ENCODE measurements around the gene TRAPPC14.
A peak's percentile ranks its signal among the peaks of the same experiment; 100 is the strongest.
"Not testable (repeated sequence)": the region's sequence is repeated elsewhere in the genome, so short reads cannot be mapped to it uniquely, and the experiment has no call there.

TRAPPC14 gene, protein sequence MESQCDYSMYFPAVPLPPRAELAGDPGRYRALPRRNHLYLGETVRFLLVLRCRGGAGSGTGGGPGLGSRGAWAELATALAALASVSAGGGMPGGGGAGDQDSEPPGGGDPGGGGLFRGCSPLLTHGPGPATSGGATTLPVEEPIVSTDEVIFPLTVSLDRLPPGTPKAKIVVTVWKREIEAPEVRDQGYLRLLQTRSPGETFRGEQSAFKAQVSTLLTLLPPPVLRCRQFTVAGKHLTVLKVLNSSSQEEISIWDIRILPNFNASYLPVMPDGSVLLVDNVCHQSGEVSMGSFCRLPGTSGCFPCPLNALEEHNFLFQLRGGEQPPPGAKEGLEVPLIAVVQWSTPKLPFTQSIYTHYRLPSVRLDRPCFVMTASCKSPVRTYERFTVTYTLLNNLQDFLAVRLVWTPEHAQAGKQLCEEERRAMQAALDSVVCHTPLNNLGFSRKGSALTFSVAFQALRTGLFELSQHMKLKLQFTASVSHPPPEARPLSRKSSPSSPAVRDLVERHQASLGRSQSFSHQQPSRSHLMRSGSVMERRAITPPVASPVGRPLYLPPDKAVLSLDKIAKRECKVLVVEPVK

DNA sequence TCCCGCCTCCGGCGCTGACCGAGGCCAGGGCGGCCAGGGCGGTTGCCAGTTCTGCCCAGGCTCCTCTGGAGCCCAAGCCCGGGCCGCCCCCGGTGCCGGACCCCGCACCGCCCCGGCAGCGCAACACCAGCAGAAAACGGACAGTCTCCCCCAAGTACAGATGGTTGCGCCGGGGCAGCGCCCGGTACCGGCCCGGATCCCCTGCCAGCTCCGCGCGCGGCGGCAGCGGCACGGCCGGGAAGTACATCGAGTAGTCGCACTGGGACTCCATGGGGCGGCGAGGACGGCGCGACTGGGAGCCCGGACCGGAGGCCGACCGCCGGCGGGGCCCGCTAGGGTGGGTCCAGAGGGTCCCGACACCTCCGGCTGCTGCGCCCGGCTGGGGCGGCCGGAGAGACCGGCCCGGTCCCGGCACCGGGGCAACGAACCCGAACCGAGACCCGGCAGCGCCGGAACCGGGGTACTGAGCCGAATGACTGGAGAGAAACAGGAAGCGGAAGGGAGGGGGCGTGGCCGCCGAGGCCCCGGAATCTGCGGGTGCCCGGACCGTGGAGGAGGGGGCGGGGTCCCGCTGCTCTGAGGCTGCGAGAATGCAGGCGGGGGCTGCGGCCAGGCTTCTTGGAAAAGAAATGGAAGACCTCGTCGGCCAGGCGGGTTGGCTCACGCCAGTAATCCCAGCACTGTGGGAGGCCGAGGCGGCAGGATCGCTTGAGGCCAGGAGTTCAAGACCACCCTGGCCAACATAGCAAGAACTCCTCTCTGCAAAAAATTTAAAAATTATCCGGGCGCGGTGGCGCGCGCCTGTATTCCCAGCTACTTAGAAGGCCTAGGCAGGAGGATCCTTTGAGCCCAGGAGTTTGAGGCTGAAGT lies at the start of gene TRAPPC14:
Gene TRAPPC14 (minus strand): TSS at position 495 of the 870 bp plus-strand sequence. CDS start 224 bp downstream, at position 271.
- DNase-seq (ENCODE audit: low read depth), result peak; percentile 87

DNA sequence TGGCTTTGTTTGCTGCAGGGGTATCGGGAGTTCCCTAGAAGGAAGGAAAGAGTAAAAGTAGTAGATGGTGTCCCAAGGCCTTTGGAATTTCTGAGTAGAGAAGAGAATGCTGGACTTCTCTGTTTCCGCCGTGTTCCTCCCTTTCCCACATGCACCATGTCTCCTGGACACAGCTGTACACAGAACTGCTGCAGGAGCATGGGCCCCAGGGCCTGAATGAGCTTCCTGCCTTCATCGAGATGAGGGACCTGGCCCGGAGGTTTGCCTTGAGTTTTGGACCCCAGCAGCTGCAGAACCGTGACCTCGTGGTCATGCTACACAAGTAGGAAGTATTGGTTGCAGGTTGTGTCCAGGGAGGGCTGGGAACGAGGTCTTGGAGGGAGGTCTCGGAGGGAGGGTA lies 45.9 kb upstream of the TRAPPC14 start:
- no peak for DNase-seq (ENCODE audit: low read depth)

DNA sequence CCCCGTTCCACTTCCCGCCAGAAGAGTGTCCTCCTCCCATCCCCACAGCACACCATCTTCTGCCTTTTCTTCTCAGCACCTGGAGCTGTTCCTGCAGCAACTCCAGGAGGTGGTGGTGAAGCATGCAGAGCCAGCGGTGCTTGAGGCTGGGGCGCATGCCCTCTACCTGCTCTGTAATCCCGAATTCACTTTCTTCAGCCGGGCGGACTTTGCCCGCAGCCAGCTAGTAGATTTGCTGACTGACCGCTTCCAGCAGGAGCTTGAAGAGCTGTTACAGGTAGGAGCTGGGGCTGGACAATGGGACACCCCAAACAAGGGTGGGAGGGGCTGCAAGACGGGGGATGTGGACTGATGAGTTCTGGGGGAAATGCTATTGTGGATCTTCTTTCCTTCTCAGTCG lies 42.2 kb upstream of the TRAPPC14 start:
- no peak for DNase-seq (ENCODE audit: low read depth)

DNA sequence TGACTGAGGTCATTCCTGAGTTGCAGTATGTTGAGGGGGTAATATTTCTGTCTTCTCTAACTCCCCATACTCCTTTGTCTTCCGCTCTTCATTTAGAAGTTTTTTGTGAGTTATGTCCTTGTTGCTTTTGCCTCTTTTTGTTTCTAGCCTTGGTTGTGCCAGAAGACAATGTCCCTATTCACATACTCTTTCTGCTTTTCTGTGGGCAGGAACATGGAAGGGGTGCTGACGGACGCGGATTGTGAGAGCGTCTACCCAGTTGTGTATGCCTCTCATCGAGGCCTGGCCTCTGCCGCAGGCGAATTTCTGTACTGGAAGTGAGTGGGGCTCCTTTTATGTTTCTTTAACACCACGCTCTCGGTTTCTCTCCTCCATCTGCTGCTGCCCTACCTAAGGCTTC lies 39.7 kb upstream of the TRAPPC14 start:
- no peak for DNase-seq (ENCODE audit: low read depth)

DNA sequence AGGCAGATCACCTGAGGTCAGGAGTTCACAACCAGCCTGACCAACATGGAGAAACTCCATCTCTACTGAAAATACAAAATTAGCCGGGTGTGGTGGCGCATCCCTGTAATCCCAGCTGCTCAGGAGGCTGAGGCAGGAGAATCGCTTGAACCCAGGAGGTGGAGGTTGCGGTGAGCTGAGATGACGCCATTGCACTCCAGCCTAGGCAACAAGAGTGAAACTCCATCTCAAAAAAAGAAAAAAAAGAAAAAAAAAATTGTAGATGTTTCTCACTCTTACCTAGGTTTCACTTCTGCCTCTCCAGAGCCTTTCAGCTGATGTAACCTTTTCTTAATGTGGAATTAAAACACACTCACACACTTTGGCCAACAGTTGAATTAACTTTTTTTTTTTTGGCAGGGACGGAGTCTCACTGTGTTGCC lies 37.4 kb upstream of the TRAPPC14 start:
- DNase-seq (ENCODE audit: low read depth), result not testable (repeated sequence)

DNA sequence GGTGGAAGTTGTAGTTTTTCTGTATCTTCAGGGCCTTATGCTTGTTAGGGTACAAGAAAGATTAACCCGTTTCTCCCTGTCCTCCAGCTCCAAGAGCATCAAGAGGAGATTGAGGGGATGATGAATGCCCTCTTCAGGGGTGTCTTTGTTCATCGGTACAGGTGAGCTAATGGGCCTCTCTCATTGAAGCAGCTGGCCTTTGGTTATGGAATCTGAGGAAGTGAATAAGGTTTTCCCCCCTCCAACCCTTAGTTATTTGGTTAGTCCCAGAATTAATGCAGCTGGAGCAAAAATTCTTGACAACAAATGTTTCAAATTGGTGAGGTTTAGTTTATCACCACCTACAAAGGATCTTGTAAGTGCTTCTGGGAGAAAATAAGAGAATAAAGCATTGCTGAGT lies 36.7 kb upstream of the TRAPPC14 start:
- DNase-seq (ENCODE audit: low read depth), result no peak

DNA sequence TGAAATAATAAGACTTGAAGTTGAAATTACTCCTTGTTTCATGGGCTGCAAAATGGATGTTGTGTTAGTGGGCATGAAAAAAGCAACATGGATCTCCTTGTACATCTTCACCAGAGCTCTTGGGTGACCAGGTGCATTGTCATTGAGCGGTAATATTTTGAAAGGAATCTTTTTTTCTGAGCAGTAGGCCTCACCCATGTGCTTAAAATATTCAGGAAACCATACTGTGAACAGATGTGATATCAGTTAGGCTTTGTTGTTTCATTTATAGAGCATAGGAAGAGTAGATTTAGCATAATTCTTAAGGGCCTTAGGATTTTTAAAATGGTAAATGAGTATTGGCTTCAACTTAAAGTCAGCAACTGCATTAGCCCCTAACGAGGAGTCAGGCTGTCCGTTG lies 34.4 kb upstream of the TRAPPC14 start:
- no peak for DNase-seq (ENCODE audit: low read depth)

DNA sequence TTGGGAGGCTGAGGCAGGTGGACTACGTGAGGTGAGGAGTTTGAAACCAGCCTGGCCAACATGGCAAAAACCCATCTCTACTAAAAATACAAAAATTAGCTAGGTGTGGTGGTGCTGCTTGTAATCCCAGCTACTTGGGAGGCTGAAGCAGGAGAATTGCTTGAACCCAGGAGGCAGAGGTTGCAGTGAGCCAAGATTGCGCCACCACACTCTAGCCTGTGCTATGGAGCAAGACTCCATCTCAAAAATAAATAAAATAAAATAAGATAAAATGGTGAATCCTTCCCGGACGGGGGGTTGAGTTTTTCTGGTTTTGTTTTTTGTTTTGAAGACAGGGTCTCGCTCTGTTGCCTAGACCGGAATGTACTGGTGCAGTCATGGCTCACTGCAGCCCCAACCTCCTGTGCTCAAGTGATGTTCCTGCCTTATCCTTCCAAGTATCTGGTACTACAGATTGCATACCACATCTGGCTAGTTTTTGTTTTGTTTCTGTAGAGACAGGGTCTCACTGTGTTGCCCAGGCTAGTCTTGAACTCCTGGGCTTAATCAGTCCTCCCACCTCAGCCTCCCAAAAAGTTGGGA lies 33.8 kb upstream of the TRAPPC14 start:
- not testable (repeated sequence) for DNase-seq (ENCODE audit: low read depth)

DNA sequence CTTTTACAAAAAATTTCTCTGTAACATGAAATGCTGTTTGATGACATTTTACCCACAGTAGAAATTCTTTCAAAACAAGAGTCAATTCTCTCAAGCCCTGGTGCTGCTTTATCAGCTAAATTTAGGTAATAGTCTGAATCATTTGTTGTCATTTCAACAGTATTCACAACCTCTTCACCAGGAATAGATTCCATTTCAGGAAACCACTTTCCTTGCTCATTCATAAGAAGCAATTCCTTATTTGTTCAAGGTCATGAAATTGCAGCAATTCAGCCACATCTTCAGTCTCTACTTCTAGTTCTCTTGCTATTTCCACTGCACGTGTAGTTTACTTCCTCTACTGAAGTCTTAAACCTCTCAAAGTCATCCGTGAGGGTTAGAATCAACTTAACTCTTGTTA lies 33.3 kb upstream of the TRAPPC14 start:
- no peak for DNase-seq (ENCODE audit: low read depth)

DNA sequence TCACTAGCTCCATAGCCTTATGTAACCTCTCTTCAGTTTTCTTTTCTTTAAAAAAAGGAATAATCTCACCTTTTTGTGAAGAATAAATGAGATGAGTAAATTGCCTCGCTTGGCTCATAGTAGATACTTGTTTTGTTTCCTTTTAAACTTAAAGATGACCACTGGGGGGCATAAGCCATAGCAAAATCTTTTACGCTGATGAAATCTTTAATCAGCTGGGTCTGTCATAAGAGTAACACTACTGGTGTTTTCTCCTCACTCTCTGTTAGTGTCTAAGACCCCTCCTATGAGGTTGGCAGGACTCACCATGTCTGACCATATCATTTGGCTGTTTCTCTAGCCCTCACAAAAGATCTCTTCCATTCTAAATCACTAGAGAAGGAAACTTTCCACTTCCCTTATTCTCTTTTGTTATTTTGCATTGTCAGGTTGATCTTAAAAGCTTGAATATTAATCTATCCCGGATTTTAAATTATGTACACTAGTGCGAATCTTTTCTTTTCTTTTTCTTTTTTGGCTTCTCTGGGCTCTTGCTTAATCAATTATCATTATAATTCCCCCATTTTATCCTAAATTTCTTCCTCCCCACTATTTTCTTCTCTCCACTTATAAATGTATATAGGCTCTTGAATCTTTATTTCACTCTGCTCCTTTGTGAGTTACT lies 31.7 kb upstream of the TRAPPC14 start:
- no peak for DNase-seq (ENCODE audit: low read depth)

DNA sequence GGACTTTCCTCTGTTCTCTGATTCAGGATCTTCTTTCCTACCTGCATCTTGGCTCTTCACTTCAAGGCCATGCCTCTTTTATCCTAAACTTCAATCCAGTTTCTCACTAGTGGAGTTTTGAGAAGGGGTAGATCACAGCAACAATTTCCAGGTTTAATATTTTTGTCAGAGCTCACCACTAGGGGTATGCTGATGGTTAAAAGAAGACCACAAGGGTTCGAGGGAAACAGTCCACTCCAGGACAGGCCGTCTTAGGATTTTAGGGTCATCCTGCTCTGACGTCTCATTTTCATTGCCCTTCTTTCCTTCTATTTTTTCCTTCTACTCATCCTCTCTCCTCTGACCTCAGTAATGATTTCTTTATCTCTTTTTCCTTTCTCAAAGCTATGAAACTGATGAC lies 30.5 kb upstream of the TRAPPC14 start:
- no peak for DNase-seq (ENCODE audit: low read depth)

DNA sequence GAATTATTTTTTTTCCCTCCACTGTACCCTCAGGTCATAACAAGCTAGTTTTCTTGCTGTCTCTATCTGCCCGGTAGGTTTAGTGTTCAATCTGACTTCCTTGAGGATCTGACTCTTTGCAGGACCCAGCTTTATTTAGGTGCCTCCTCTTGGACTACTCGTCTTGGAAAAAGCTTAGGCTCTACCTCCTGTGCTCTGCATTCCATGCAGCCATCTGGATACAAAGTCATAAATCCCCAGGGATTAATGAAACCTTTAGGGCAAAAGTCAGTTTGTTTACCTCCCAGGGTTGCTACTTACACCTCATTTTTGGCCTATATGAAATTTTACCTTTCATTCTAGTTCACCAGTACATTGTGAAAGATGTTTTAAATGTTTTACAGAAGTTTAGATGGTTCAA lies 27.2 kb upstream of the TRAPPC14 start:
- no peak for DNase-seq (ENCODE audit: low read depth)

DNA sequence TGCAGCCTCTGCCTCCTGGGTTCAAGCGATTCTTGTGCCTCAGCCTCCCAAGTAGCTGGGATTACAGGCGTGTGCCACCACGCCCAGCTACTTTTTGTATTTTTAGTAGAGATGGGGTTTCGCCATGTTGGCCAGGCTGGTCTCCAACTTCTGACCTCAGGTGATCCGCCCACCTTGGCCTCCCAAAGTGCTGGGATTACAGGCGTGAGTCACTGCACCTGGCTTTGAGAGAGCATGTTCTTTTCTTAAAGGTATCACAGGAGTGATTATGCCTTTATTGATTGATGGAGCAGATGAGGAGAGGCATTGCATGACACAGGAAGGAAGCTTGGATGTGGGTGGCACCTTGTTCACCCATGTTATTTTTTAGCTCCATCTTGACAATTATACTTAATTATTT lies 24.6 kb upstream of the TRAPPC14 start:
- not testable (repeated sequence) for DNase-seq (ENCODE audit: low read depth)

DNA sequence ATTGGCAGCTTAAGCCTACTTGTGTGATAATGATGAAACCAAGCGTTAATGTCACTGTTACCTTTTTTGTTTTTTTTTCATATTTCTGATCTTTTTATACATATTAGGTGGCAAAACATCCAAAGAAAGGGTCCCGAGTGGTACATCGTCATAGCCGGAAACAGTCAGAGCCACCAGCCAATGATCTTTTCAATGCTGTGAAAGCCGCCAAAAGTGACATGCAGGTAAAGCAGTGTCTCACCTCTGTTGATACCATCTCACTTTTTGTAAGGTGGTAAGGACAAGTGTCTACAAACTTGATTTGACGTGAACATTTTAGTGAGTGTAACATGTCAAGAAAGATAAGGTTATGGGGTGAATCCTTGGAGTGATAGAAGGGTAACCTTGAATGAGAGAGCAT lies 24.1 kb upstream of the TRAPPC14 start:
- DNase-seq (ENCODE audit: low read depth), result not testable (repeated sequence)

DNA sequence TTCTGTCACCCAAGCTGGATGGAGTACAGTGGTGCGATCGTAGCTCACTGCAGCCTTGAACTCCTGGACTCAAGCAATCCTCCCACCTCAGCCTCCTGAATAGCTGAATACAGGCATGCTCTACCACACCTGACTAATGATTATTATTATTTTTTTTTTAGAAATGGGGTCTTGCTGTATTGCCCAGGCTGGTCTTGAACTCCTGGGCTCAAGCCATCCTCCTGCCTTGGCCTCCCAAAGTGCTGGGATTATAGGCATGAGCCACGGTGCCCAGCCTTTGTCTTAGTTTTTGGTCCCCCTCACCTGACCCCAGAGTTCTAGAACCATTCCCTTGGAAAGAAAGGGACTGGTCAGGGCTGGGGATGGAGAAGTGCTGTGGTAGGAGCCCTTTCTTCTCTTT lies 21.6 kb upstream of the TRAPPC14 start:
- not testable (repeated sequence) for DNase-seq (ENCODE audit: low read depth)

DNA sequence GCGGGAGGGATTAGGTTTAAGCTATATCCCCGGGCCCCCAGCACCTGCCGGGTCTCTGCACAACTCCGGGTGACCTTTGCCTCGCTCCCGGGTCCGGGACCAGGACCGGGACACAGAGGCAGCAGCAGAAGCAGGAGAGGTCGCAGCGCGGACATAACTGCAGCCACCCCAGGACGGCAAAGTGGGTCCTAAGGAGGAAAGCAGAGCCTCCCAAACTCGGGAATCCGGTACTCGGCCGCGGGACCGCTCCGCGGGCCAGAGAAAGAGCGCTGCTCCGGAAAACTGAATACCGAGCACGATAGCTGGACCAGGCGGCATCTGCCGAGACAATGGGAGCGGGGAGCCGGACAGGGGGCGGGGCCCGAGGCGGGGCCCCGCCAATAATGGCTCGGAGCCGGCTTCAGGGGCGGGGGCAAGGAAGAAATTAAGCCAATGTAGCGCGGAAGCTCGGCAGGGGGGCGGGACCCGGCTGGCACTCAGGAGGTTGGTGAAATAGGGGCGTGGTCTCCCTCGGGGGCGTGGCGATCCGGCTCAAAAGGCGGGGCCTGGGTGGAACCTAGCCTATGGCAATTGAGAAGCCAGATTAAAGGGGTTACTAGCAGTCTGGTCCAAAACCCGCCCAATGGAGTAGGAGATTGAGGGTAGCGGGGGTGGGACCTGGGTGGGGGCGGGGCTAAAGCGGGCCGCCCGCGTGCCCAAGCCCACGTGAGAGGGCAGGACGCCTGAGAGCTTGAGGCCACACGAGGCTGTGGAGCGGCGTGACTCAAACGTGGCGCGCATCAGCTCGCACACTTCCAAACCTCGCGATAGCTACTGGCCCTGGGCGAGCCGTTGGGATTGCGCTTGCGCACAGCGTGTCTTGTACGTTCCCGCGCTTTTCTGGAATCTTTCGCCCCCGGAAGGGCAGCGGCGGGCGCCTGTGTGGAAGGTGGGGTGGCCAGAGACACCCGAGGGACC lies 18.8 kb upstream of the TRAPPC14 start, which contains the start of the genes GPC2 and STAG3:
Gene GPC2 (minus strand): TSS at position 337 of the 957 bp plus-strand sequence. CDS start 182 bp downstream, at position 155.
Gene STAG3 (plus strand): TSS at position 874 of the 957 bp plus-strand sequence. CDS start 2,639 bp downstream, outside the sequence.
- DNase-seq (ENCODE audit: low read depth), result peak; percentile 91

DNA sequence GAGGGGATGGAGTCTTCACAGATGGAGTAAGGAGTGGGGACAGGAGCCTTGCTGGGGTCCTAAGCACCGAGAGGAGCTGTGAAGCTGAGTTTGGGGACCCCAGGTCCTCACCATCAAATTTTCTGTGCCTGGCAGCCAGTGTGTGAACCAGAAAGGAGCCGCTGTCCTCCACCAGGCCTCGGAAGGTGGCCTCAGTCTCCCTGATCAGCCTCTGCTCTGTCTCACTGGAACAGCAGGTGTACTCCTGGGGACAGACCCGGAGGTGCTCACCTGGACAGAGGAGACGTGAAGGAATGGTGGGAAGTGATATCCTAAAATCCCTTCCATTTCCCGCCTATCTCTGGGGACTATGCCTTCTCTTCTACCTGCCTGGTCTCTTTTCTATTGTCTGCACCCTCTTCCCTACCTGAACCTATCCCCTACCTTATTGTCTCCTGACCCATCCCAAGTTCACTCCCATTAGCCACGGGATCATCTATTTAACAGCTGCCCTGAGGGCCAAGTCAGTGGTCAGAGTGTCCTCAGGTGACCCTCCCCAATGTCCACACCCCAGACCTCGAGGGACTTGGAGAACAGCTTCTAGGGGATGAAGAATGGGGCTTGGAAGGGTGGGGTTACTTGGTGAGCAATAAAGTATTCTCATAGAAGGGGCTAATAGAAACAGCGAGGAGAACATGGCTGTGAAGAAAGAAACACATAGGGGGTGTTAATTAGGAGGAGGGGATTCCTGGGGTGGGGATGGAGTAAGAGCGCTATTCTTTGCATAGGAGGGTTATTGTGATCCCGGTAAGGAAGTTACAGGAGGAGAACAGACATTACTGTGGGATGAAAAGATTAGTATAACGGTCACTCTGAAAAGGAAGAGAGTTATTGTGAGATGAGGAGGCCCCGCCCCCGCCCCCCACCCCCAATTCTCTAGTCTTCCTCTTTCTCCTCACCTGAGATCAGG lies 17.8 kb upstream of the TRAPPC14 start:
- no peak for DNase-seq (ENCODE audit: low read depth)

DNA sequence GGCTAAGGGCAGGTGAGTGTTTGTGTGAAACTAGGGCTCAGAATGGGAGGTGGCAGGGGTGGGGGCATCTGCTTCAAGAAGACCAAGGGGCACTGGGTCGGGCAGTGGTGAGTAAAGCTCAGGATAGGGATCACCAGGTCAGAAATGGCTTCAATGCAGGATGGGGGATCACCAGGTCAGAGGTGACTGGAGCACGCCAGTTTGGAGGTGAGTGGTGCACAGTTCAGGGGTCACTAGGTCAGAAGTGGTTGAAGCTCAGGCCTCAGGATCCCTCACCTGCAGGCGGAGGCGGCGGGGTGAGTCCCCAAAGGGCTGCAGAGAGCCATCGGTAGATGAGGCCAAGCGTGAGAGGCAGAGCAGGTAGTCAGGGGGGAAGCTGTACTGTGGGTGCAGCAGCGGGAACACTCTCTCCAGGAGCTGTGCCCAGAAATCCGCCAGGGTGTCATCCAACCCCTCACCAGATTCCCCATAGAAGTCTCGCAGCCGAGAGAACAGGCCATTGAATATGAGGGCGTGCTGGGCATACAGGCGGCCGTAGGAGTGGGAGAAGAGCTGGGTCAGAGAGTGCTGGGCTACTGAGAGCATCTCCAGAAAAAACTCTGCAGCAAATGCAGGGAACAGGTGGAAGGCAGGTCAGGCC lies 16.9 kb upstream of the TRAPPC14 start:
- DNase-seq (ENCODE audit: low read depth), result no peak

DNA sequence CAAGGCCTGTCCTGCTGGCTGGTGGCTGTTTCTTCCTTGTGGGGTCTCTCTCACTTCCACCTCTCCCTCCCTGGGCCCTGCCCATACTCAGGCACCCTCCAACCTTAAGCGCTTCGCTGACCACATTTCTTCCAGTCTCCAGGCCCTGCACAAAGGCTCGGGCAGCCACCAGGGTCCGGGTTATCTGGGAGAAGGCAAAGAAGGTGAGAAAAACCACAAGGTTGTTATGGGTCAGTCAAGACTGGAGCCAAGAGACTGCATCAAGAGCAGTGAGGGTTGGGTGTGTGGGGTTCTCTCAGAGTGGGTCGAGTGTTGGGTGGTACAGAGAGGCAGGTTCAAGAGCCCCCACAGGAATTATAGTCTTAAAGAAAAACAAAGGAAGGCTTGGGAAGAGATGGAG lies 16.1 kb upstream of the TRAPPC14 start:
- no peak for DNase-seq (ENCODE audit: low read depth)
